ENCODE measurements around the gene BBS7. TPM values are rescaled to one million over a fixed set of nuclear protein-coding genes. Genes with fewer than 3 reads are reported as not detected.

Gene BBS7
- total RNA-seq, 1 experiment from 2014 or later, result 25.5 TPM

GRCh38 chr4:121881158-121881557 is 10.9 kb upstream of the BBS7 start:
- no peak overlapping the region for H3K27ac Mint-ChIP-seq (ENCODE audit: low read depth, unreplicated experiment)
- no peak for DNase-seq (ENCODE audit: unreplicated experiment)
- H3K36me3 Mint-ChIP-seq (ENCODE audit: insufficient read depth, unreplicated experiment), result no peaks in the 10 kb centered on the region
- POLR2A ChIA-PET, result no interaction called here
- no peak for TF ChIP-seq CTCF (IDR thresholded peaks at IDR 0.05; ENCODE audit: unreplicated experiment)
- intact Hi-C loops (cut with micrococcal nuclease), result no loop called here
- BruUV-seq (replicated peaks), result no TSS peak
- no peak overlapping the region for H3K4me3 Mint-ChIP-seq (ENCODE audit: unreplicated experiment)
- CTCF ChIA-PET, result no interaction called here
- H3K4me1 Mint-ChIP-seq (ENCODE audit: insufficient read depth, unreplicated experiment), result no peaks in the 10 kb centered on the region
- H3K27me3 Mint-ChIP-seq (ENCODE audit: insufficient read depth, unreplicated experiment), result peaks cover 32% of the 10 kb centered on the region
- H3K9me3 Mint-ChIP-seq (ENCODE audit: unreplicated experiment), result no peaks in the 10 kb centered on the region

- BruUV-seq (replicated peaks), result no TSS peak
These were observed 8.9 kb upstream of the BBS7 start for GRCh38 chr4:121879135-121879534.

GRCh38 chr4:121877041-121877773 is 6.9 kb upstream of the BBS7 start:
- ChIA-PET CTCF (interaction anchor here (0.5 to 1.3 kb wide), 4 partner anchors 24 to 1786 kb away, joined by 3 to 5 read pairs (median 3); no protein-coding TSS in a partner anchor), POLR2A (no interaction called here)
- no peaks in the 10 kb centered on the region for H3K9me3 Mint-ChIP-seq (ENCODE audit: unreplicated experiment)
- H3K4me1 Mint-ChIP-seq (ENCODE audit: insufficient read depth, unreplicated experiment), result no peaks in the 10 kb centered on the region
- TF ChIP-seq CTCF (IDR thresholded peaks at IDR 0.05; ENCODE audit: unreplicated experiment), result no peak
- no peak for DNase-seq (ENCODE audit: unreplicated experiment)
- no peaks in the 10 kb centered on the region for H3K36me3 Mint-ChIP-seq (ENCODE audit: insufficient read depth, unreplicated experiment)
- intact Hi-C loops (cut with micrococcal nuclease), result no loop called here
- H3K27ac Mint-ChIP-seq (ENCODE audit: low read depth, unreplicated experiment), result no peak overlapping the region
- no peak overlapping the region for H3K4me3 Mint-ChIP-seq (ENCODE audit: unreplicated experiment)
- H3K27me3 Mint-ChIP-seq (ENCODE audit: insufficient read depth, unreplicated experiment), result peaks cover 32% of the 10 kb centered on the region
- BruUV-seq (replicated peaks), result no TSS peak

More at GRCh38 chr4:121879135-121879534, 8.9 kb upstream of the BBS7 start:
- ChIA-PET CTCF (interaction anchor here (1.4 kb wide), 1 partner anchor 724 kb away, joined by 3 read pairs; no protein-coding TSS in a partner anchor), POLR2A (no interaction called here)
- no peaks in the 10 kb centered on the region for H3K9me3 Mint-ChIP-seq (ENCODE audit: unreplicated experiment)
- H3K36me3 Mint-ChIP-seq (ENCODE audit: insufficient read depth, unreplicated experiment), result no peaks in the 10 kb centered on the region
- H3K4me1 Mint-ChIP-seq (ENCODE audit: insufficient read depth, unreplicated experiment), result no peaks in the 10 kb centered on the region
- no peak for TF ChIP-seq CTCF (IDR thresholded peaks at IDR 0.05; ENCODE audit: unreplicated experiment)
- DNase-seq (ENCODE audit: unreplicated experiment), result no peak
- H3K27ac Mint-ChIP-seq (ENCODE audit: low read depth, unreplicated experiment), result no peak overlapping the region
- peaks cover 32% of the 10 kb centered on the region for H3K27me3 Mint-ChIP-seq (ENCODE audit: insufficient read depth, unreplicated experiment)
- intact Hi-C loops (cut with micrococcal nuclease), result no loop called here
- H3K4me3 Mint-ChIP-seq (ENCODE audit: unreplicated experiment), result no peak overlapping the region

GRCh38 chr4:121876070-121876469 is 5.8 kb upstream of the BBS7 start:
- Mint-ChIP-seq H3K4me3 (ENCODE audit: unreplicated experiment) (no peak overlapping the region), H3K9me3 (ENCODE audit: unreplicated experiment) (no peaks in the 10 kb centered on the region), H3K27me3 (ENCODE audit: insufficient read depth, unreplicated experiment) (peaks cover 24% of the 10 kb centered on the region), H3K4me1 (ENCODE audit: insufficient read depth, unreplicated experiment) (no peaks in the 10 kb centered on the region), H3K36me3 (ENCODE audit: insufficient read depth, unreplicated experiment) (no peaks in the 10 kb centered on the region), H3K27ac (ENCODE audit: low read depth, unreplicated experiment) (no peak overlapping the region)
- POLR2A ChIA-PET, result no interaction called here
- TF ChIP-seq CTCF (IDR thresholded peaks at IDR 0.05; ENCODE audit: unreplicated experiment), result no peak
- no TSS peak for BruUV-seq (replicated peaks)
- no peak for DNase-seq (ENCODE audit: unreplicated experiment)
- intact Hi-C loops (cut with micrococcal nuclease), result no loop called here
- CTCF ChIA-PET, result interaction anchor here (0.6 kb wide), 2 partner anchors 27 to 679 kb away, joined by 3 to 5 read pairs; no protein-coding TSS in a partner anchor
